SHP77 (cell line): ENCODE measurements around the gene APOO.

Source experiments
- DNase-seq, 2 experiments: peaks; one replicate each; lab custom pipeline; 2025; lab: John Stamatoyannopoulos, UW

Gene APOO

GRCh38 chrX:23817979-23818336 lies 89.8 kb downstream of the APOO start:
- DNase-seq: no peak

GRCh38 chrX:23816179-23816578 lies 91.6 kb downstream of the APOO start:
- DNase-seq: no peak

- DNase-seq: no peak
Measured at GRCh38 chrX:23815376-23815775, 92.4 kb downstream of the APOO start.

GRCh38 chrX:23813808-23814207 lies 93.9 kb downstream of the APOO start:
- no peak for DNase-seq

GRCh38 chrX:23811656-23812055 lies 96.1 kb downstream of the APOO start:
- no peak for DNase-seq

GRCh38 chrX:23811108-23811651 lies 96.6 kb downstream of the APOO start:
- no peak for DNase-seq

- DNase-seq: no peak
Measured at GRCh38 chrX:23810279-23810678, 97.5 kb downstream of the APOO start.

- no peak for DNase-seq
Measured at GRCh38 chrX:23805389-23805788, 102.3 kb downstream of the APOO start.

GRCh38 chrX:23804578-23804977 lies 103.2 kb downstream of the APOO start:
- no peak for DNase-seq

GRCh38 chrX:23803931-23804381 lies 103.8 kb downstream of the APOO start:
- no peak for DNase-seq

GRCh38 chrX:23802431-23802830 lies 105.3 kb downstream of the APOO start:
- no peak for DNase-seq

GRCh38 chrX:23799469-23800065 lies 108.2 kb downstream of the APOO start:
- no peak for DNase-seq

GRCh38 chrX:23797371-23798128 lies 110.2 kb downstream of the APOO start:
- DNase-seq: no peak

GRCh38 chrX:23795221-23795620 lies 112.5 kb downstream of the APOO start:
- no peak for DNase-seq

- DNase-seq: no peak
Measured at GRCh38 chrX:23792861-23793553, 114.7 kb downstream of the APOO start.

- no peak for DNase-seq
Measured at GRCh38 chrX:23790155-23790497, 117.6 kb downstream of the APOO start.

GRCh38 chrX:23789386-23790154 lies 118.2 kb downstream of the APOO start:
- DNase-seq: no peak

GRCh38 chrX:23788946-23789345 lies 118.8 kb downstream of the APOO start:
- no peak for DNase-seq

GRCh38 chrX:23788521-23788920 lies 119.2 kb downstream of the APOO start:
- no peak for DNase-seq

GRCh38 chrX:23787745-23788118 lies 120.0 kb downstream of the APOO start:
- DNase-seq: no peak

GRCh38 chrX:23786268-23786815 lies 121.4 kb downstream of the APOO start:
- DNase-seq: no peak

- no peak for DNase-seq
Measured at GRCh38 chrX:23785580-23785979, 122.2 kb downstream of the APOO start.
